Motor neuron (in vitro differentiated cells): ENCODE results near the gene MGAT3. TPM values are rescaled to one million over a fixed set of nuclear protein-coding genes. Genes with fewer than 3 reads are reported as not detected.
"Not testable (repeated sequence)": the region's sequence is repeated elsewhere in the genome, so short reads cannot be mapped to it uniquely, and the experiment has no call there.

Source experiments
- ATAC-seq, 8 experiments: fragments of 200-7000 bp; cut with Tn5 transposase; replicated peaks in 6 of 8; 2 replicates each; pipeline ENCODE4 v1.8.0; 2021; ENCODE audit warnings: mild to moderate bottlenecking in 8 of 8, moderate library complexity in 8 of 8
- H3K27ac ChIP-seq, 2 donors: fragments of 250-450 bp; sonication (Bioruptor Pico); 2 replicates each; pipeline ENCODE4 v1.9.0; 2021; ENCODE audit warnings: antibody characterized with exemption in 2 of 2, mild to moderate bottlenecking in 2 of 2, moderate library complexity in 1 of 2
- H3K4me1 ChIP-seq, 2 donors: fragments of 250-450 bp; sonication (Bioruptor Pico); replicated peaks in 1 of 2; 2 replicates each; pipeline ENCODE4 v1.6.1; 2021; ENCODE audit warnings: antibody characterized with exemption in 2 of 2, mild to moderate bottlenecking in 2 of 2, moderate library complexity in 1 of 2
- H3K4me3 ChIP-seq, 5 donors: fragments of 250-450 bp; sonication (Bioruptor Pico); 2 replicates each; pipeline ENCODE4 v1.9.0; 2021; ENCODE audit warnings: antibody characterized with exemption in 5 of 5, mild to moderate bottlenecking in 5 of 5, moderate library complexity in 4 of 5
- WGBS, 10 experiments: fragments of 450-650 bp; shearing (Covaris generic); methylation state at CpG; one replicate each; pipeline ENCODE4 v1.0.0; 2022; 5-methylcytosine and 5-hydroxymethylcytosine counted together
- in situ Hi-C, 9 experiments: fragments of 400-800 bp; cut with MboI; loops; one replicate each; pipeline ENCODE4 v1.15.0; 2021; ENCODE audit warnings: low sequenced_read_pairs in 9 of 9, low pct_unique_long_range_greater_than_20kb in 2 of 9; ENCODE audit not compliant: unreplicated experiment in 9 of 9
- total RNA-seq, 8 experiments: library from RNA; unstranded; fragments of 300-600 nt; gene quantifications; 2 replicates each; pipeline versions ENCODE4 v1.2.3 to v1.2.4, GENCODE V29; 2022

The MGAT3 gene
- total RNA-seq, 8 experiments from 2014 or later = 17.5 to 28.6 (median 20.4) TPM

- 0 to 13% (median 1%) methylated on average over 2 to 15 of the region's 18 CpGs; no CpG with 5 or more reads in 2 of the 10 experiments for WGBS, 10 experiments
- ATAC-seq = no peak
- in situ Hi-C loops = loop anchor here in 7 of 9 experiments (25.0 kb wide), 4 partner anchors 91 to 341 kb away; partner anchors contain the start of genes CBX7 (in 6 of the 7), SYNGR1 (in 2 of the 7) and TAB1 (in 1 of the 7)
- Histone ChIP-seq H3K4me3 (peak overlapping the region; percentile 70 to 85 (median 78)), H3K4me1 (peaks cover 15 to 22% of the 10 kb centered on the region in 2 donors), H3K27ac (peak overlapping the region; percentile 77 to 91)
Observed at GRCh38 chr22:39502789-39503409, 46.1 kb downstream of the MGAT3 start.

- no peak for ATAC-seq
- in situ Hi-C loops = loop anchor here in 7 of 9 experiments (25.0 kb wide), 4 partner anchors 91 to 341 kb away; partner anchors contain the start of genes CBX7 (in 6 of the 7), SYNGR1 (in 2 of the 7) and TAB1 (in 1 of the 7)
- WGBS, 10 experiments = 36 to 91% (median 73%) methylated on average over 2 to 6 of the region's 6 CpGs; no CpG with 5 or more reads in 2 of the 10 experiments
- Histone ChIP-seq H3K4me3 (peak overlapping the region in 2 of 5 donors; percentile 81 to 85), H3K27ac (no peak overlapping the region), H3K4me1 (peaks cover 15 to 17% of the 10 kb centered on the region in 2 donors)
Observed at GRCh38 chr22:39503630-39504029, 46.8 kb downstream of the MGAT3 start.

GRCh38 chr22:39504071-39504470 is 47.3 kb downstream of the MGAT3 start:
- peaks cover 14 to 15% of the 10 kb centered on the region in 2 donors for H3K4me1 ChIP-seq
- 80 to 100% (median 97%) methylated on average over 1 to 12 of the region's 16 CpGs; no CpG with 5 or more reads in 3 of the 10 experiments for WGBS, 10 experiments
- ATAC-seq = no peak
- in situ Hi-C loops = loop anchor here in 7 of 9 experiments (25.0 kb wide), 4 partner anchors 92 to 342 kb away; partner anchors contain the start of genes CBX7 (in 6 of the 7), SYNGR1 (in 2 of the 7) and TAB1 (in 1 of the 7)
- no peak overlapping the region for H3K27ac ChIP-seq
- no peak overlapping the region for H3K4me3 ChIP-seq

- ATAC-seq, H3K27ac ChIP-seq, H3K4me1 ChIP-seq, H3K4me3 ChIP-seq: not testable (repeated sequence)
- 67 to 100% (median 88%) methylated on average over 2 to 5 of the region's 10 CpGs; no CpG with 5 or more reads in 3 of the 10 experiments for WGBS, 10 experiments
- in situ Hi-C loops = loop anchor here in 7 of 9 experiments (25.0 kb wide), 4 partner anchors 95 to 345 kb away; partner anchors contain the start of genes CBX7 (in 6 of the 7), SYNGR1 (in 2 of the 7) and TAB1 (in 1 of the 7)
Observed at GRCh38 chr22:39507021-39507420, 50.2 kb downstream of the MGAT3 start.

GRCh38 chr22:39508393-39508792 is 51.6 kb downstream of the MGAT3 start:
- no peak overlapping the region for H3K27ac ChIP-seq
- WGBS, 10 experiments = 76 to 100% (median 92%) methylated on average over 2 to 4 of the region's 4 CpGs; no CpG with 5 or more reads in 2 of the 10 experiments
- in situ Hi-C loops = loop anchor here in 7 of 9 experiments (25.0 kb wide), 4 partner anchors 96 to 346 kb away; partner anchors contain the start of genes CBX7 (in 6 of the 7), SYNGR1 (in 2 of the 7) and TAB1 (in 1 of the 7)
- no peak overlapping the region for H3K4me3 ChIP-seq
- no peak for ATAC-seq
- peaks cover 4% of the 10 kb centered on the region in 2 donors for H3K4me1 ChIP-seq

- WGBS, 10 experiments = 40 to 100% (median 98%) methylated on average over 1 to 4 of the region's 4 CpGs; no CpG with 5 or more reads in 5 of the 10 experiments
- in situ Hi-C loops = loop anchor here in 7 of 9 experiments (25.0 kb wide), 4 partner anchors 98 to 348 kb away; partner anchors contain the start of genes CBX7 (in 6 of the 7), SYNGR1 (in 2 of the 7) and TAB1 (in 1 of the 7)
Observed at GRCh38 chr22:39510529-39511149, 53.8 kb downstream of the MGAT3 start.

GRCh38 chr22:39511226-39511625 is 54.4 kb downstream of the MGAT3 start:
- ATAC-seq = no peak
- H3K27ac ChIP-seq = no peak overlapping the region
- no peak overlapping the region for H3K4me3 ChIP-seq
- WGBS, 10 experiments = 91 to 100% (median 100%) methylated on average over 1 to 11 of the region's 13 CpGs
- in situ Hi-C loops = loop anchor here in 7 of 9 experiments (25.0 kb wide), 4 partner anchors 99 to 349 kb away; partner anchors contain the start of genes CBX7 (in 6 of the 7), SYNGR1 (in 2 of the 7) and TAB1 (in 1 of the 7)
- no peaks in the 10 kb centered on the region for H3K4me1 ChIP-seq

More at GRCh38 chr22:39510529-39511149, 53.8 kb downstream of the MGAT3 start:
- ATAC-seq = no peak
- Histone ChIP-seq H3K4me3 (no peak overlapping the region), H3K4me1 (no peaks in the 10 kb centered on the region), H3K27ac (no peak overlapping the region)

- ATAC-seq = no peak
- Histone ChIP-seq H3K27ac (no peak overlapping the region), H3K4me1 (no peaks in the 10 kb centered on the region), H3K4me3 (no peak overlapping the region)
- in situ Hi-C loops = loop anchor here in 7 of 9 experiments (25.0 kb wide), 4 partner anchors 100 to 350 kb away; partner anchors contain the start of genes CBX7 (in 6 of the 7), SYNGR1 (in 2 of the 7) and TAB1 (in 1 of the 7)
- WGBS, 10 experiments = 90% methylated on average over 2 of the region's 10 CpGs; no CpG with 5 or more reads in 9 of the 10 experiments
Observed at GRCh38 chr22:39512026-39512425, 55.2 kb downstream of the MGAT3 start.

- 80 to 96% (median 93%) methylated on average over 1 to 5 of the region's 18 CpGs; no CpG with 5 or more reads in 7 of the 10 experiments for WGBS, 10 experiments
- H3K27ac ChIP-seq = no peak overlapping the region
- in situ Hi-C loops = loop anchor here in 7 of 9 experiments (25.0 kb wide), 4 partner anchors 101 to 351 kb away; partner anchors contain the start of genes CBX7 (in 6 of the 7), SYNGR1 (in 2 of the 7) and TAB1 (in 1 of the 7)
- peaks cover 4 to 6% of the 10 kb centered on the region in 2 donors for H3K4me1 ChIP-seq
- H3K4me3 ChIP-seq = no peak overlapping the region
- ATAC-seq = peak in 3 of 8 experiments; percentile 8 to 26 (median 15)
Observed at GRCh38 chr22:39513791-39514190, 57.0 kb downstream of the MGAT3 start.

GRCh38 chr22:39514373-39514973 is 57.7 kb downstream of the MGAT3 start:
- Histone ChIP-seq H3K4me3 (no peak overlapping the region), H3K27ac (no peak overlapping the region), H3K4me1 (peaks cover 8 to 9% of the 10 kb centered on the region in 2 donors)
- in situ Hi-C loops = loop anchor here in 7 of 9 experiments (25.0 kb wide), 4 partner anchors 102 to 352 kb away; partner anchors contain the start of genes CBX7 (in 6 of the 7), SYNGR1 (in 2 of the 7) and TAB1 (in 1 of the 7)
- WGBS, 10 experiments = 26 to 82% (median 66%) methylated on average over 2 to 8 of the region's 8 CpGs
- ATAC-seq = peak in 5 of 8 experiments; percentile 13 to 50 (median 26)

- no peak overlapping the region for H3K4me3 ChIP-seq
- ATAC-seq = no peak
- in situ Hi-C loops = loop anchor here in 7 of 9 experiments (25.0 kb wide), 4 partner anchors 103 to 353 kb away; partner anchors contain the start of genes CBX7 (in 6 of the 7), SYNGR1 (in 2 of the 7) and TAB1 (in 1 of the 7)
- H3K4me1 ChIP-seq = peaks cover 8 to 9% of the 10 kb centered on the region in 2 donors
- WGBS, 10 experiments = 31 to 100% (median 92%) methylated on average over 1 to 10 of the region's 12 CpGs; no CpG with 5 or more reads in 1 of the 10 experiments
- no peak overlapping the region for H3K27ac ChIP-seq
Observed at GRCh38 chr22:39515266-39516050, 58.6 kb downstream of the MGAT3 start.
